ENCODE data around the gene S100A8.

Gene S100A8

GRCh38 chr1:153345187-153346076 lies 45.4 kb downstream of the S100A8 start:
- DNase-seq = no peak

GRCh38 chr1:153344718-153345025 lies 46.2 kb downstream of the S100A8 start:
- DNase-seq = no peak

- no peak for DNase-seq
These were observed 46.8 kb downstream of the S100A8 start for GRCh38 chr1:153343811-153344717.

GRCh38 chr1:153343040-153343681 lies 47.7 kb downstream of the S100A8 start:
- no peak for DNase-seq

GRCh38 chr1:153342178-153342577 lies 48.7 kb downstream of the S100A8 start:
- no peak for DNase-seq

GRCh38 chr1:153341431-153341934 lies 49.4 kb downstream of the S100A8 start:
- DNase-seq = no peak

- no peak for DNase-seq
These were observed 50.5 kb downstream of the S100A8 start for GRCh38 chr1:153340356-153340755.

Data from activated CD4-positive, alpha-beta T cell treated with anti-CD3 and anti-CD28 coated beads, Interleukin-2, amount 50 U/mL, for 48 hours (primary cell).